Sigmoid colon (tissue), 4 donors: Measurements from ENCODE around the gene COBL.

Experiments used
- POLR2AphosphoS5 ChIP-seq, 4 donors: sonication (generic); formaldehyde crosslinking; IDR thresholded peaks; one replicate each; pipeline ENCODE4 v1.6.1; 2017; ENCODE audit warnings: antibody characterized with exemption in 4 of 4
- TF ChIP-seq, protein P1 (sequence below), 4 experiments: fragments of 450-650 bp in 3 of 4; fragments of 200-600 bp in 1 of 4; IDR thresholded peaks; one replicate each; pipeline ENCODE4 v1.5.1; 2016 to 2019; ENCODE audit warnings: antibody characterized with exemption in 4 of 4, mild to moderate bottlenecking in 3 of 4, moderate library complexity in 2 of 4

DNA sequence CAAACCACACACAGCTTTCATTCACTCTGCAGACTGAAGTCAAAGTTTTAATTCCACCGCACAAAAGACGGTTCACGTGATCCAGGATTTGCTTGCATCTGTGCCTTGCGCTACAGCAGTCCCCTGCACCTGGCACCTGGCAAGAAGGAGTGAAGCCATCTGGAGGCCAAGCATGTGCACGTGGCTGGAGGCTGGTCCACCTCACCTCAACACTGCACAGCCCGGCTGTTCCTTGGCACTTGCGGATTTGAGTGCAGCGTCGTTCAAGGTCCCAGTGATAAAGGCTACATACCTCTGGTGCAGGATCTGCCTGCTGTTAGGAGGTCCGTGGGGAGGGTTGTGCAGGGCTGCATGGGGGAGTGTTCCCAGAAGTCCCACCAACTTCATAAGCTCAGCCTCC is 285.4 kb downstream of the COBL start:
- TF ChIP-seq, protein P1, sequence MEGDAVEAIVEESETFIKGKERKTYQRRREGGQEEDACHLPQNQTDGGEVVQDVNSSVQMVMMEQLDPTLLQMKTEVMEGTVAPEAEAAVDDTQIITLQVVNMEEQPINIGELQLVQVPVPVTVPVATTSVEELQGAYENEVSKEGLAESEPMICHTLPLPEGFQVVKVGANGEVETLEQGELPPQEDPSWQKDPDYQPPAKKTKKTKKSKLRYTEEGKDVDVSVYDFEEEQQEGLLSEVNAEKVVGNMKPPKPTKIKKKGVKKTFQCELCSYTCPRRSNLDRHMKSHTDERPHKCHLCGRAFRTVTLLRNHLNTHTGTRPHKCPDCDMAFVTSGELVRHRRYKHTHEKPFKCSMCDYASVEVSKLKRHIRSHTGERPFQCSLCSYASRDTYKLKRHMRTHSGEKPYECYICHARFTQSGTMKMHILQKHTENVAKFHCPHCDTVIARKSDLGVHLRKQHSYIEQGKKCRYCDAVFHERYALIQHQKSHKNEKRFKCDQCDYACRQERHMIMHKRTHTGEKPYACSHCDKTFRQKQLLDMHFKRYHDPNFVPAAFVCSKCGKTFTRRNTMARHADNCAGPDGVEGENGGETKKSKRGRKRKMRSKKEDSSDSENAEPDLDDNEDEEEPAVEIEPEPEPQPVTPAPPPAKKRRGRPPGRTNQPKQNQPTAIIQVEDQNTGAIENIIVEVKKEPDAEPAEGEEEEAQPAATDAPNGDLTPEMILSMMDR (IDR thresholded peaks at IDR 0.05) = no peak
- no peak for TF ChIP-seq POLR2AphosphoS5 (IDR thresholded peaks at IDR 0.05)
